ENCODE measurements around the gene SZRD1.

Gene SZRD1

DNA sequence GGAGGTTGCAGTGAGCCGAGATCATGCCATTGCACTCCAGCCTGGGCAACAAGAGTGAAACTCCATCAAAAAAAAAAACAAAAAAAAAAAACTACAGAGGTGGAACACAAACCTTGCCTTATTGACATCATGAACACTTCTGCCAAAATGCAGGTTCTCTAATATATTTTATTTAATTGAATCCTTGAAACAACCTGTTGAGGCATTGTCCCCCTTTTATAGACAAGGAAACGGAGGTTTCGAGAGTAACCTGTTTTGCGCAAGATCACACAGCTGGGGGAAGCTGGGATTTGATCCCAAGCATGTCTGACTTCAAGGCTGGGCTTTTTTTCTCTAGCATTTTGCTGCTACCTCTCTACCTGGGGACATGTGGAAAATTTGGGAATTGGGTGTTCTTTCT is 2.8 kb downstream of the SZRD1 start:
- no peak for TF ChIP-seq ZFX (IDR thresholded peaks at IDR 0.05; ENCODE audit: borderline replicate concordance)
- TF ChIP-seq, protein P1, sequence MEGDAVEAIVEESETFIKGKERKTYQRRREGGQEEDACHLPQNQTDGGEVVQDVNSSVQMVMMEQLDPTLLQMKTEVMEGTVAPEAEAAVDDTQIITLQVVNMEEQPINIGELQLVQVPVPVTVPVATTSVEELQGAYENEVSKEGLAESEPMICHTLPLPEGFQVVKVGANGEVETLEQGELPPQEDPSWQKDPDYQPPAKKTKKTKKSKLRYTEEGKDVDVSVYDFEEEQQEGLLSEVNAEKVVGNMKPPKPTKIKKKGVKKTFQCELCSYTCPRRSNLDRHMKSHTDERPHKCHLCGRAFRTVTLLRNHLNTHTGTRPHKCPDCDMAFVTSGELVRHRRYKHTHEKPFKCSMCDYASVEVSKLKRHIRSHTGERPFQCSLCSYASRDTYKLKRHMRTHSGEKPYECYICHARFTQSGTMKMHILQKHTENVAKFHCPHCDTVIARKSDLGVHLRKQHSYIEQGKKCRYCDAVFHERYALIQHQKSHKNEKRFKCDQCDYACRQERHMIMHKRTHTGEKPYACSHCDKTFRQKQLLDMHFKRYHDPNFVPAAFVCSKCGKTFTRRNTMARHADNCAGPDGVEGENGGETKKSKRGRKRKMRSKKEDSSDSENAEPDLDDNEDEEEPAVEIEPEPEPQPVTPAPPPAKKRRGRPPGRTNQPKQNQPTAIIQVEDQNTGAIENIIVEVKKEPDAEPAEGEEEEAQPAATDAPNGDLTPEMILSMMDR (IDR thresholded peaks at IDR 0.05), result no peak
- no peak overlapping the region for H3K27ac ChIP-seq

DNA sequence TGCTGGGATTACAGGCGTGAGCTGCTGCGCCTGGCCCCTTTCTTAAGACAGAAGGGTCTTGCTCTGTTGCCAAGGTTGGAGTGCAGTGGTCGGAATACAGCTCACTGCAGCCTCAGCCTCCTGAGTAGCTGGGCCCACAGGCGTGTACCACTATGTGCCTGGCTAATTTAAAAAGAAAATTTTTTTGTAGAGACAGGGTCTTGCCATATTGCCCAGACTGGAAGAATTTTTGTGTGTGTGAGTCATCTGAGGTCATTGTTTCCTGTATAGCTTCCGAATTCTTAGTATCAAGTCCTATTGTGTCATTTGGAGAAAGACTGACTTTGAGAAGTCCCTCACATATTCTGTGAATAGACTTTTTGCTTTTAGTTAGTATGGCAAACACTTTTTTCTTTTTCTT is 4.7 kb downstream of the SZRD1 start:
- no peak overlapping the region for H3K27ac ChIP-seq
- TF ChIP-seq, protein P1 (IDR thresholded peaks at IDR 0.05), result no peak
- TF ChIP-seq ZFX (IDR thresholded peaks at IDR 0.05; ENCODE audit: borderline replicate concordance), result no peak

DNA sequence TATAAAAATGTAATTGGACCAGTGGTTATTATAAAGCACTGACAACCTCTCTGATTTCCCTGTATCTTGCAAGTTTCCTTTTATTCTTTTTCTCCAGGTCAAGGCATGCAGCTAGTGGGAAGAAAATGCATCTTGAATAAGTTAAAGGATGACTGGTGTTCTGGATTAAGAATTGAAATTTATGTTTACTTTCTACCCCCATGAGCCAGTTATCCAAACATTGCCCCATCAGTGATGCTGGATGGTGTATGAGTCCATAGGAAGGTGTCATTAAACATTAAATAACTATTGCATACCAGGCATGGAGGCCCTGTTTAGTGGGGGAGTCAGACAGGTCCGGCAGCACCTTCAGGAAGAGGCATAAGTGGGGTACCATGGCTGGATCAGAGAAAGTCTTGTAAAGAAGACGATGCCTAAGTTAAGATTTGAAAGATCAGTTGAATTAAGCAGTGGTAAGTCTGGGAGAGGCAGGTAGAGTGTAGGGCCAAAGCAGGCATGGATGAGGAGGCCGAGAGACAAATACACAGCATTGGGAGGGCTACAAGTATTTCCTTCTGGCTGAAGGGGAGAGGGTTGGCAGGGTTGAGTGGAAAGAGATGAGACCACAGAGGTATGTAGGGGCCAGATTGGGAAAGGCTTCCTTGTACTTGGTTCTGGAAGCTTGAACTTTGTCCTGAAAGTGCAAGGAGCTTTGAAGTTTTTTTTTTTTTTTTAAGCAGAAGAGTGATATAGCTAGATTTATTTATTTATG is 5.7 kb downstream of the SZRD1 start:
- H3K27ac ChIP-seq, result no peak overlapping the region
- TF ChIP-seq, protein P1 (IDR thresholded peaks at IDR 0.05), result no peak
- TF ChIP-seq ZFX (IDR thresholded peaks at IDR 0.05; ENCODE audit: borderline replicate concordance), result no peak

DNA sequence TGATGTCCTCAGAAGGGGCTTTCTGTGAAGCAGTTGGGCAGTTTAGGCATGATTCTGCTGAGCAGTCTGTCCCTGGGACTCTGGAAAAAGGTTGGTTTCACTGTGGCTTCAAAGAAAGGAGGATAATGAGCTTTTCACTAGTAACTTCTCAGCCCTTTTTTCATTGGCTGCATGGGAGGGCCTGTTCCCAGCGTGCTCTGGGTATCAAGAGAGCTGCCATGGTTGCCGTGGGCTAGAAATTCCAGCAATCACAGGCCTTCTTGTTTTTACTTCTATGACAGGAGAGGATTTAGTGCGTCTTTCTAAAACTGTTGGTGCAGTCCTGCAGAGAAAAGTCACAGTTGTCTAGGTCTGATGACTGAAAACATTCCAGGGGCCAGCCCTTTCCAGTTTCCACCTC is 7.2 kb downstream of the SZRD1 start:
- TF ChIP-seq, protein P1 (IDR thresholded peaks at IDR 0.05), result no peak
- no peak for TF ChIP-seq ZFX (IDR thresholded peaks at IDR 0.05; ENCODE audit: borderline replicate concordance)
- H3K27ac ChIP-seq, result no peak overlapping the region

DNA sequence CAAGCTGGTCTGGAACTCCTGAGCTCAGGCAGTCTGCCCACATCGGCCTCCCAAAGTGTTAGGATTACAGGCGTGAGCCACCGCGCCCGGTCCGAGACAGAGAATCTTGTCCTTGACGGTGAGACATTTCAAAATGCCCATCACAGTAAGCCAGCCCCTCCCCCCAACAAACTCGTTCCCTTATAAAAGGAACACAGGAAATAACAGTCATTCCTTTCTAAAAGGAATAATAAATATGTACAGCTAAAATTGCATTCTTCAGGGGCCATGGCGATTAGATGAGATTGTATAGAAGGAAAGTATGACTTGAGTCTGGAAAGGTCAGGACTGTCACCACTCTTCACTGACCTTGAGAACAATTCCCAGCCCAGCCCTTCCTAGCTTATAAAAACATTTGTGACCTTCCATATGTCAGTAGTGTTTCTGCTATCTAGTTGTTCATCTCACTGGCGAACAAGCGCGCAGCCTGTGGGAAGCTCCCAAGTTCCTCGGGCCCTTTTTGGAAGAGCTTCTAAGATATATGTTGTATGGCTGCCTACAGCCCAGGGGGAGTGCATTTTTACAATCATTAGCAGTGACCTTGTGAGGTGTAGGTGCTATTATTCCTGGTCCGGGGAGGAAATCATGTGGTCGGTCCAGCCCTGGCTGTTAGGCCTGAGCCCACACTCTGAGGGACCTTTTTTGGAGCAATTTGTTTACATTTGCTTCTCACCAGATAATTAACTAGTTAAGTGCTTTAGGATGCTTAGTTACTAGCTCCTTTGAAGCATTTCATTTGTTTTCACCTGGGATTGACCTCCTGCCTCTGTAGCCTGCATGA is 8.7 kb downstream of the SZRD1 start:
- no peak overlapping the region for H3K27ac ChIP-seq

DNA sequence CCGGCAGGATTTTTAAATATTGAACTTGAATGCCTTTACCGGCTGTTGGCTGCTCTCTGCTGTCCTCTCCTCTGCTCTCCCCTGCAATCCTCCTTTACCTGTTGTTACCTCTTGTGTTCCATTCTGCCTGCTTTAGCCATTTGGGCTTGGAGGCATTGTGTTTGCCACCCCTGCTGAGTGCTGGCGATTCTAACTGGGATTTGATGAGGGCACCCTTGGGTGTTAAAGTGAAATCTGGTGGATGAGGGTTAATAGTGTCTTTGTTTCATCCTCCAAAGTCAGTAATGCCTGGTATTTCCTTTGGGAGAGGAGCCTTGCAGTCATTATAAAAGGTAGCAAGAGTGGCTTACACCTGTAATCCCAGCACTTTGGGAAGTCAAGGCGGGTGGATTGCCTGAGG is 9.9 kb downstream of the SZRD1 start:
- TF ChIP-seq, protein P1 (IDR thresholded peaks at IDR 0.05), result no peak
- TF ChIP-seq ZFX (IDR thresholded peaks at IDR 0.05; ENCODE audit: borderline replicate concordance), result no peak
- H3K27ac ChIP-seq, result no peak overlapping the region

More for the DNA sequence above, 8.7 kb downstream of the SZRD1 start:
- TF ChIP-seq ZFX (IDR thresholded peaks at IDR 0.05; ENCODE audit: borderline replicate concordance), result no peak
- TF ChIP-seq, protein P1 (IDR thresholded peaks at IDR 0.05), result no peak

DNA sequence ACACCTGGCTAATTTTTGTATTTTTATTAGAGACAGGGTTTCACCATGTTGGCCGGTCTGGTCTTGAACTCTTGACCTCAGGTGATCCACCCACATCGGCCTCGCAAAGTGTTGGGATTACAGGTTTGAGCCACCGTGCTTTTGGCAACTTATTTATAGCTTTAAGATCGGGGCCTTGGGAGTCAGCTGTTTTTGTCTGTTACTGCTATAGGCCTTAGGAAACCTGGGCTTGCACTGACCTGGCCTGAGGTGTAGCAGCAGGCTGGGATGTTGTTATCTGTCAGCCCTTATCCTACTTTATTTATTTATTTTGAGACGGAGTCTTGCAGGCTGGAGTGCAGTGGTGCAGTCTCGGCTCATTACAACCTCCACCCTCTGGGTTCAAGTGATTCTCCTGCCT is 11.4 kb downstream of the SZRD1 start:
- no peak overlapping the region for H3K27ac ChIP-seq
- TF ChIP-seq, protein P1 (IDR thresholded peaks at IDR 0.05), result no peak
- TF ChIP-seq ZFX (IDR thresholded peaks at IDR 0.05; ENCODE audit: borderline replicate concordance), result no peak

All from 22Rv1 (cell line).